GM23338 (cell line): ENCODE measurements around the gene KIF21A. TPM values are rescaled to one million over a fixed set of nuclear protein-coding genes. Genes with fewer than 3 reads are reported as not detected.

Experiments
- ATAC-seq: fragments of 200-7000 bp; cut with Tn5 transposase; 3 replicates; pipeline ENCODE4 v1.9.1; 2020
- DNase-seq: peaks from one replicate; pipeline ENCODE4 v3.0.0-alpha.2; 2015; ENCODE audit warnings: low spot score
- H2AFZ ChIP-seq: fragments of 200-600 bp; sonication (generic); 2 replicates; pipeline ENCODE4 v1.8.0; 2016; ENCODE audit warnings: antibody characterized with exemption, mild to moderate bottlenecking, moderate library complexity
- H3F3A ChIP-seq: fragments of 200-600 bp; sonication (generic); replicated peaks from 2 replicates; pipeline ENCODE4 v1.8.0; 2017; ENCODE audit warnings: antibody characterized with exemption, mixed run types, low read depth
- H3K27ac ChIP-seq: fragments of 200-600 bp; sonication (generic); 2 replicates; pipeline ENCODE4 v1.6.1; 2016; ENCODE audit warnings: low read depth
- H3K27me3 ChIP-seq: fragments of 200-600 bp; sonication (generic); 2 replicates; pipeline ENCODE4 v1.8.0; 2016; ENCODE audit warnings: mild to moderate bottlenecking, mixed run types, moderate library complexity; ENCODE audit not compliant: insufficient read depth
- H3K36me3 ChIP-seq: fragments of 200-600 bp; sonication (generic); 2 replicates; pipeline ENCODE4 v1.8.0; 2016; ENCODE audit warnings: mild to moderate bottlenecking; ENCODE audit not compliant: insufficient read depth
- H3K4me1 ChIP-seq: fragments of 200-600 bp; sonication (generic); 2 replicates; pipeline ENCODE4 v1.8.0; 2016; ENCODE audit warnings: mild to moderate bottlenecking, moderate library complexity; ENCODE audit not compliant: insufficient read depth
- H3K4me2 ChIP-seq: fragments of 200-600 bp; sonication (generic); 2 replicates; pipeline ENCODE4 v1.7.1; 2017; ENCODE audit warnings: mixed run types
- H3K4me3 ChIP-seq: fragments of 200-600 bp; sonication (generic); 2 replicates; pipeline ENCODE4 v1.6.1; 2016; ENCODE audit warnings: mixed run types
- H3K79me2 ChIP-seq: fragments of 200-600 bp; sonication (generic); replicated peaks from 2 replicates; pipeline ENCODE4 v1.8.0; 2017; ENCODE audit warnings: mild to moderate bottlenecking; ENCODE audit not compliant: insufficient read depth
- H3K9me2 ChIP-seq: fragments of 200-600 bp; sonication (generic); 2 replicates; pipeline ENCODE4 v1.8.0; 2017; ENCODE audit not compliant: insufficient read depth
- H4K20me1 ChIP-seq: fragments of 200-600 bp; sonication (generic); replicated peaks from 2 replicates; pipeline ENCODE4 v1.8.0; 2017; ENCODE audit warnings: mild to moderate bottlenecking; ENCODE audit not compliant: insufficient read depth
- H3K27ac Mint-ChIP-seq: 2 replicates; pipeline ENCODE4 v1.8.0; 2020; ENCODE audit warnings: inconsistent platforms, mild to moderate bottlenecking, moderate library complexity, mixed read lengths
- H3K27me3 Mint-ChIP-seq: 3 replicates; pipeline ENCODE4 v1.8.0; 2022; ENCODE audit warnings: low read depth, mild to moderate bottlenecking, moderate library complexity, mixed read lengths, inconsistent platforms; ENCODE audit not compliant: insufficient read depth, poor library complexity
- H3K36me3 Mint-ChIP-seq: 3 replicates; pipeline ENCODE4 v1.8.0; 2021; ENCODE audit warnings: low read depth, mild to moderate bottlenecking, inconsistent platforms, moderate library complexity, mixed read lengths
- H3K4me1 Mint-ChIP-seq: 3 replicates; pipeline ENCODE4 v1.8.0; 2020; ENCODE audit warnings: mild to moderate bottlenecking, inconsistent platforms, mixed read lengths
- H3K4me3 Mint-ChIP-seq: 3 replicates; pipeline ENCODE4 v1.8.0; 2021; ENCODE audit warnings: moderate library complexity, mild to moderate bottlenecking, inconsistent platforms, mixed read lengths
- H3K9me3 Mint-ChIP-seq: 3 replicates; pipeline ENCODE4 v1.8.0; 2020; ENCODE audit warnings: moderate library complexity, mild to moderate bottlenecking, inconsistent platforms, mixed read lengths
- CREB1 ChIP-seq: fragments of 250-450 bp; sonication (Bioruptor Pico); IDR thresholded peaks from 2 replicates; pipeline ENCODE4 v1.5.0; 2020; ENCODE audit warnings: low read depth, mild to moderate bottlenecking, moderate library complexity
- ETS1 ChIP-seq: IDR thresholded peaks from 2 replicates; pipeline ENCODE4 v1.6.1; 2016; ENCODE audit warnings: antibody characterized with exemption
- EZH2 ChIP-seq: fragments of 200-600 bp; sonication (generic); IDR thresholded peaks from one replicate; pipeline ENCODE4 v1.8.0; 2017; ENCODE audit warnings: antibody characterized with exemption, mild to moderate bottlenecking, low read depth; ENCODE audit not compliant: unreplicated experiment
- EZH2phosphoT487 ChIP-seq: fragments of 200-600 bp; sonication (generic); IDR thresholded peaks from one replicate; pipeline ENCODE4 v1.8.1; 2018; ENCODE audit warnings: antibody characterized with exemption; ENCODE audit not compliant: unreplicated experiment
- JUNB ChIP-seq: IDR thresholded peaks from one replicate; pipeline ENCODE4 v1.6.1; 2016; ENCODE audit warnings: antibody characterized with exemption; ENCODE audit not compliant: unreplicated experiment
- NANOG ChIP-seq: IDR thresholded peaks from 2 replicates; pipeline ENCODE4 v1.6.1; 2016; ENCODE audit warnings: antibody characterized with exemption, borderline replicate concordance
- POLR2AphosphoS5 ChIP-seq: IDR thresholded peaks from 2 replicates; pipeline ENCODE4 v1.6.1; 2016; ENCODE audit warnings: antibody characterized with exemption, low read depth
- REST ChIP-seq: IDR thresholded peaks from one replicate; pipeline ENCODE4 v1.6.1; 2018; ENCODE audit warnings: antibody characterized with exemption; ENCODE audit not compliant: unreplicated experiment
- STAT1 ChIP-seq: IDR thresholded peaks from one replicate; pipeline ENCODE4 v1.6.1; 2016; ENCODE audit warnings: antibody characterized with exemption; ENCODE audit not compliant: unreplicated experiment
- ZNF114 ChIP-seq: fragments of 250-450 bp; sonication (Bioruptor Pico); IDR thresholded peaks from 2 replicates; pipeline ENCODE4 v1.5.0; 2020; ENCODE audit warnings: mild to moderate bottlenecking, moderate library complexity
- ZNF331 ChIP-seq: fragments of 250-450 bp; sonication (Bioruptor Pico); IDR thresholded peaks from 2 replicates; pipeline ENCODE4 v1.5.0; 2020; ENCODE audit warnings: low read depth, mild to moderate bottlenecking, moderate library complexity
- ZNF462 ChIP-seq: fragments of 250-450 bp; sonication (Bioruptor Pico); IDR thresholded peaks from 2 replicates; pipeline ENCODE4 v1.5.0; 2020; ENCODE audit warnings: mild to moderate bottlenecking, moderate library complexity
- polyA plus RNA-seq: library from polyadenylated mRNA; unstranded; fragments of >200 nt; fragmentation: Nextera tagmentation; extraction: Ambion mirVana; gene quantifications from 2 replicates; pipeline ENCODE4 v1.2.1, GENCODE V29; 2016
- total RNA-seq: library from RNA; depleted of rRNA; stranded (reverse); fragments of >200 nt; shearing (Covaris generic); gene quantifications from 2 replicates; pipeline ENCODE4 v1.2.3, GENCODE V29; 2014
- TF ChIP-seq, protein P1 (sequence below), 2 experiments: fragments of 200-600 bp in 1 of 2; sonication (generic) in 1 of 2; conservative IDR thresholded peaks; 2 replicates each; pipeline versions ENCODE4 v1.5.1 to v1.6.1; 2016 to 2017; ENCODE audit warnings: antibody characterized with exemption in 2 of 2, low read depth in 2 of 2, mild to moderate bottlenecking in 2 of 2, moderate library complexity in 1 of 2

Gene KIF21A
- total and polyA plus RNA-seq, 2 experiments from 2014 or later: 28.8 to 32.0 TPM

DNA sequence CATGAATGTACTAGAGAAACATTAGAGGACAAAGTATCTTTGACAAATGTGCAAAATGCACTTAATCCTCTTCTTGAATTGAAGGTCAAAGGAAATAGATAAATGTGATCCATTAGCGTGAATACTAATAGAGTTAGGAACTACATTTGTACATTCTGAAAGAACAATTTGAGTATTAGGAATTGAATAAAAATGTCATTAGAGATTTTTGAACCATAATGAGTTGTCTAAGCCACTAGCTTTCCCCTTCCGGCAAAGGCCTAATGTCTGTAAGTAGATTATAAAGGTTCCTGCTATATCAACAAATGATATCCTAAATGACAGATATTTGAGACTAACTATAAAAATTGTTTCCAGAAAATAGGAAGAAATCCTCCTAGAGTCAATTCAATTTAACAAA lies 59.8 kb downstream of the KIF21A start:
- Histone ChIP-seq H3K79me2 (0 out of 2 replicates have a peak, but pooled peaks cover 7% of the 10 kb centered on the region), H3K36me3 (no peaks in the 10 kb centered on the region), H3F3A (no peaks in the 10 kb centered on the region), H3K4me2 (no peak overlapping the region), H4K20me1 (no peaks in the 10 kb centered on the region), H3K27me3 (no peaks in the 10 kb centered on the region), H3K4me1 (no peaks in the 10 kb centered on the region), H3K9me2 (peaks cover 7% of the 10 kb centered on the region), H2AFZ (no peak overlapping the region), H3K27ac (no peak overlapping the region), H3K4me3 (no peak overlapping the region)
- Mint-ChIP-seq H3K4me3 (no peak overlapping the region), H3K27me3 (no peaks in the 10 kb centered on the region), H3K4me1 (peaks cover 11% of the 10 kb centered on the region; the same call in 2 of the 3 replicates), H3K36me3 (peaks cover 12% of the 10 kb centered on the region; the same call in 2 of the 3 replicates), H3K9me3 (no peaks in the 10 kb centered on the region), H3K27ac (no peak overlapping the region)
- DNase-seq (no peak), ATAC-seq (no peak)
- no peak for TF ChIP-seq JUNB
- no peak for TF ChIP-seq ZNF114 (CRISPR knock-in tag)
- TF ChIP-seq ZNF462: no peak
- TF ChIP-seq, protein P1, sequence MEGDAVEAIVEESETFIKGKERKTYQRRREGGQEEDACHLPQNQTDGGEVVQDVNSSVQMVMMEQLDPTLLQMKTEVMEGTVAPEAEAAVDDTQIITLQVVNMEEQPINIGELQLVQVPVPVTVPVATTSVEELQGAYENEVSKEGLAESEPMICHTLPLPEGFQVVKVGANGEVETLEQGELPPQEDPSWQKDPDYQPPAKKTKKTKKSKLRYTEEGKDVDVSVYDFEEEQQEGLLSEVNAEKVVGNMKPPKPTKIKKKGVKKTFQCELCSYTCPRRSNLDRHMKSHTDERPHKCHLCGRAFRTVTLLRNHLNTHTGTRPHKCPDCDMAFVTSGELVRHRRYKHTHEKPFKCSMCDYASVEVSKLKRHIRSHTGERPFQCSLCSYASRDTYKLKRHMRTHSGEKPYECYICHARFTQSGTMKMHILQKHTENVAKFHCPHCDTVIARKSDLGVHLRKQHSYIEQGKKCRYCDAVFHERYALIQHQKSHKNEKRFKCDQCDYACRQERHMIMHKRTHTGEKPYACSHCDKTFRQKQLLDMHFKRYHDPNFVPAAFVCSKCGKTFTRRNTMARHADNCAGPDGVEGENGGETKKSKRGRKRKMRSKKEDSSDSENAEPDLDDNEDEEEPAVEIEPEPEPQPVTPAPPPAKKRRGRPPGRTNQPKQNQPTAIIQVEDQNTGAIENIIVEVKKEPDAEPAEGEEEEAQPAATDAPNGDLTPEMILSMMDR (conservative IDR thresholded peaks at IDR 0.05; ENCODE audit: low read depth in 2 of 2): no peak
- TF ChIP-seq EZH2phosphoT487: no peak
- no peak for TF ChIP-seq REST
- no peak for TF ChIP-seq ZNF331 (CRISPR knock-in tag)
- no peak for TF ChIP-seq CREB1
- no peak for TF ChIP-seq NANOG
- TF ChIP-seq POLR2AphosphoS5: no peak
- no peak for TF ChIP-seq STAT1
- TF ChIP-seq EZH2: no peak
- TF ChIP-seq ETS1: no peak
